Activated naive CD8-positive, alpha-beta T cell treated with anti-CD3 and anti-CD28 coated beads, Interleukin-2, amount 50 U/mL, for 24 hours (primary cell): ENCODE data around the gene EPHA10.
"Not testable (repeated sequence)": the region's sequence is repeated elsewhere in the genome, so short reads cannot be mapped to it uniquely, and the experiment has no call there.

Source experiments
- ATAC-seq: fragments of 150-1000 bp; cut with Tn5 transposase; one replicate; pipeline ENCODE4 v1.10.0; 2021
- DNase-seq: peaks from one replicate; pipeline ENCODE4 v3.0.0; 2021
- H3K27ac Mint-ChIP-seq: one replicate; pipeline ENCODE4 v1.8.0; 2021; ENCODE audit warnings: mild to moderate bottlenecking, mixed read lengths
- H3K27me3 Mint-ChIP-seq: one replicate; pipeline ENCODE4 v1.8.0; 2021; ENCODE audit warnings: mixed read lengths
- H3K36me3 Mint-ChIP-seq: one replicate; pipeline ENCODE4 v1.8.0; 2021; ENCODE audit warnings: low read depth, mixed read lengths
- H3K4me1 Mint-ChIP-seq: one replicate; pipeline ENCODE4 v1.8.0; 2021; ENCODE audit warnings: mixed read lengths
- H3K4me3 Mint-ChIP-seq: one replicate; pipeline ENCODE4 v1.8.0; 2021; ENCODE audit warnings: mild to moderate bottlenecking, moderate library complexity, mixed read lengths
- H3K9me3 Mint-ChIP-seq: one replicate; pipeline ENCODE4 v1.8.0; 2021; ENCODE audit warnings: mixed read lengths

The EPHA10 gene

GRCh38 chr1:37793773-37794371, 29.0 kb upstream of the EPHA10 start, which contains the start of gene MANEAL:
Gene MANEAL (plus strand): TSS chr1:37793847. CDS start chr1:37794183, 336 bp downstream.
- Mint-ChIP-seq H3K4me3 (peak within 1 kb of the TSS; percentile 60), H3K4me1 (peaks cover 20% of the 10 kb centered on the region), H3K36me3 (peaks cover 2% of the 10 kb centered on the region), H3K27ac (no peak within 1 kb of the TSS), H3K9me3 (no peaks in the 10 kb centered on the region), H3K27me3 (peaks cover 32% of the 10 kb centered on the region)
- peak; percentile 61 for ATAC-seq
- DNase-seq, result peak; percentile 42

DNA sequence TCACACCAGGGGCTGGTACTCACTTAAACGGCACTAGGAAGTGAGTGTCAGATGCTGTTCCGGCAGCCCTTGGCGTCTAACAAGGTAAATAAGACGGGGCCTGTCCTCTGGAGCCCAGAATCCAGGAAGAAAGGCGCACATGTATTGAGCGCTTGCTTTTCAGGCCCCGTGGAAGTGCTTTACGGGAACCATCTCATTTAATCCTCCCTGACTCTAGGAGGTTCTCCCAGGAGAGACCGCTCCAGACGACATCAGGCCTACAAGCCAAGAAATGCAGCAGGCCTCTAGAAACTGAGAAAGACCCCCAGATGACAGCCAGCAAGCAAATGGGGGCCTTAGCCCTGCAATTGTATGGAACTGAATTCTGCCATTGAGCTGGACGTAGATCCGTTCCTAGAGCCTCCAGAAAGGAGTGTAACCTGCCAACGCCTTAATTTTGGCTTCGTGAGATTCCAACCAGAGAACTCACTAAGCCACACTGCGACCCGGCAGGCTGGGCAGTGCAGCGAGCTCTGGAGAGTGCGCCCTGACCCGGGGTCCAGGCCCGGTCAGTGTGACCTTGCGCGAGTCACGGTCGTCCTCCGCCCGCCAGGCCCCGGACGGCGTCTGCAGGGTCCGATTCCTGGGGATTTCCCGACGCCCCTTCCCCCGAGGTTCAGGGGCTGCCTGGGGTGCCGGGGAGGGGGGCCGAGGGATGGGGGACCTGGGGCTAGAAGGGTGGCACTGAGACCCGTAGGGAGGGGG, 28.2 kb upstream of the EPHA10 start:
- H3K9me3 Mint-ChIP-seq, result no peaks in the 10 kb centered on the region
- H3K4me3 Mint-ChIP-seq, result peak overlapping the region; percentile 21
- ATAC-seq (no peak), DNase-seq (no peak)
- H3K4me1 Mint-ChIP-seq, result peaks cover 20% of the 10 kb centered on the region
- peaks cover 1% of the 10 kb centered on the region for H3K36me3 Mint-ChIP-seq
- H3K27ac Mint-ChIP-seq, result no peak overlapping the region
- peaks cover 39% of the 10 kb centered on the region for H3K27me3 Mint-ChIP-seq

GRCh38 chr1:37782491-37782890, 17.6 kb upstream of the EPHA10 start:
- DNase-seq (no peak), ATAC-seq (no peak)
- Mint-ChIP-seq H3K27me3 (peaks cover 22% of the 10 kb centered on the region), H3K4me3 (no peak overlapping the region), H3K4me1 (peaks cover under 1% of the 10 kb centered on the region), H3K27ac (no peak overlapping the region), H3K9me3 (no peaks in the 10 kb centered on the region), H3K36me3 (no peaks in the 10 kb centered on the region)

- no peak overlapping the region for H3K27ac Mint-ChIP-seq
- no peak overlapping the region for H3K4me3 Mint-ChIP-seq
- no peak for DNase-seq
- H3K9me3 Mint-ChIP-seq, result peaks cover 3% of the 10 kb centered on the region
- peaks cover 10% of the 10 kb centered on the region for H3K4me1 Mint-ChIP-seq
- ATAC-seq, result no peak
- no peaks in the 10 kb centered on the region for H3K36me3 Mint-ChIP-seq
- H3K27me3 Mint-ChIP-seq, result peaks cover 8% of the 10 kb centered on the region
Observed at GRCh38 chr1:37778654-37779053, 13.7 kb upstream of the EPHA10 start.

- H3K36me3 Mint-ChIP-seq, result no peaks in the 10 kb centered on the region
- H3K4me3 Mint-ChIP-seq, result no peak overlapping the region
- peaks cover 14% of the 10 kb centered on the region for H3K27me3 Mint-ChIP-seq
- no peak overlapping the region for H3K27ac Mint-ChIP-seq
- ATAC-seq, result peak; percentile 77
- peaks cover 10% of the 10 kb centered on the region for H3K4me1 Mint-ChIP-seq
- peaks cover 3% of the 10 kb centered on the region for H3K9me3 Mint-ChIP-seq
- peak; percentile 32 for DNase-seq
Observed at GRCh38 chr1:37776946-37777516, 12.1 kb upstream of the EPHA10 start.

DNA sequence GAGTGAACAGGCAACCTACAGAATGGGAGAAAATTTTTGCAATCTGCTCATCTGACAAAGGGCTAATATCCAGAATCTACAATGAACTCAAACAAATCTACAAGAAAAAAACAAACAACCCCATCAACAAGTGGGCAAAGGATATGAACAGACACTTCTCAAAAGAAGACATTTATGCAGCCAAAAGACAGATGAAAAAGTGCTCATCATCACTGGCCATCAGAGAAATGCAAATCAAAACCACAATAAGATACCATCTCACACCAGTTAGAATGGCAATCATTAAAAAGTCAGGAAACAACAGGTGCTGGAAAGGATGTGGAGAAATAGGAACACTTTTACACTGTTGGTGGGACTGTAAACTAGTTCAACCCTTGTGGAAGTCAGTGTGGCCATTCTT, 6.5 kb upstream of the EPHA10 start:
- not testable (repeated sequence) for H3K27ac Mint-ChIP-seq, H3K9me3 Mint-ChIP-seq

GRCh38 chr1:37767488-37767887, 2.6 kb upstream of the EPHA10 start:
- peaks cover 74% of the 10 kb centered on the region for H3K27me3 Mint-ChIP-seq
- ATAC-seq (no peak), DNase-seq (no peak)
- H3K9me3 Mint-ChIP-seq, result no peaks in the 10 kb centered on the region
- peaks cover 17% of the 10 kb centered on the region for H3K4me1 Mint-ChIP-seq
- no peak overlapping the region for H3K27ac Mint-ChIP-seq
- peaks cover 2% of the 10 kb centered on the region for H3K36me3 Mint-ChIP-seq
- H3K4me3 Mint-ChIP-seq, result no peak overlapping the region

More for the DNA sequence above, 6.5 kb upstream of the EPHA10 start:
- not testable (repeated sequence) for DNase-seq, H3K36me3 Mint-ChIP-seq, ATAC-seq, H3K4me1 Mint-ChIP-seq, H3K4me3 Mint-ChIP-seq
- peaks cover 47% of the 10 kb centered on the region for H3K27me3 Mint-ChIP-seq

DNA sequence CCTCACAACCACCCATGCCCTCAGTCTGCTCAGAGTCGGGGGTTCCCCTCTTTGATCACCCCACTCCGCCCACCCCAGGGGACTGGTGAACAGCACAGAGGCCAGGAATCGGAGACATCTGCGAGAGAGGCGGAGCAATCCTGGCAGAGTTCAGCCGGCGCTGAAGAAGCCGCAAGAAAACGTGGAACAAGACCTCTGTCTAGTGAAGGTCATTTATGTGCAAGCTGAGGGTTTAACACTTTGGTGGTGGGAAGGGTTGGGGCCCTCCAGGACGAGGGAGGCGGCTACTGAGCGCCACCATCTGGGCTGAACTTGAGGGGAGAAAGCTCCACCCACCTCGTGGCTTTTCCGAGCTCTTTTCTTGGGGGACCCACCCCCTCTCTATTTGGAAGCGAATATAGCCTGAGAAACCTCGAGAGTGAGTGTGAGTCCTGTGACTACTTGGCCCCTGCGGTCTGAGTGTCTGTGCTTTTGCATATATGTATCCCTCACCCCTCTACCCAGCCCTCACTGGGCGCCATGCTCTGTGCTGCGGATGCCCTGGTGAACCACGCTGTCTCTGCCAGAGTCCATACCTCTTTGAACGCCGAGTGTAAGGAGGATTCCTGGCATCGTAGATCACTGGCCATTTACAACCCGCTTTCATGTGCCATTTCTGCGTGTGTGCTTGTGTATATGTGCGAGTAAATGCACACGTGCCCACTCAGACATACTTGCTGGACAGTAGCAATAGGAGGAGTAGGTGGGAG, 1.2 kb upstream of the EPHA10 start:
- Mint-ChIP-seq H3K27me3 (peaks cover 83% of the 10 kb centered on the region), H3K4me3 (peak overlapping the region; percentile 38), H3K4me1 (peaks cover 17% of the 10 kb centered on the region), H3K27ac (no peak overlapping the region), H3K9me3 (no peaks in the 10 kb centered on the region), H3K36me3 (peaks cover 2% of the 10 kb centered on the region)
- peak; percentile 42 for DNase-seq
- ATAC-seq, result peak; percentile 87

DNA sequence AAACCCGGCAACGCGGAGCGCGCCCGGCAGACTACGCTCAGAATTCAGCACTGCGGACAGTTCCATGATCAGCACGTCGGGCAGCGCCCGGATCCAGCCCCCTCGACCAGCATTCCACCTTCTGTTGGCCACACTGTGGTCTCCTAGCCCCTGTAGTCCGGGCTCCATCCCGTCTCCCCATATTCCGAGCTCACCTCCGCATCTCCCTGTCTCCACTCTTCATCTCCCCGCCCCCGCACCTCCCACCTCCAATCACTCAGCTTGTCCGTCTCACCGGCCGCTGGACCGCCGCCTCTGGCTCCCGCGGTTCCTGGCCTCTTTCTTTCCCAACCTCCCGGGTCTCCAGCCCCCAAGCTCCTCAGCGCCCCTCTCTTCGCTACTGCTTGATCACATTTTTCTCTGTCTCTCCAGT, 500 bp downstream of the EPHA10 start:
- peaks cover 2% of the 10 kb centered on the region for H3K36me3 Mint-ChIP-seq
- no peaks in the 10 kb centered on the region for H3K9me3 Mint-ChIP-seq
- peaks cover 74% of the 10 kb centered on the region for H3K27me3 Mint-ChIP-seq
- ATAC-seq, result no peak
- H3K27ac Mint-ChIP-seq, result no peak overlapping the region
- H3K4me1 Mint-ChIP-seq, result peaks cover 17% of the 10 kb centered on the region
- DNase-seq, result peak; percentile 71
- H3K4me3 Mint-ChIP-seq, result no peak overlapping the region

GRCh38 chr1:37763791-37764413, 1.0 kb downstream of the EPHA10 start:
- Mint-ChIP-seq H3K4me3 (no peak overlapping the region), H3K27me3 (peaks cover 70% of the 10 kb centered on the region), H3K4me1 (peaks cover 17% of the 10 kb centered on the region), H3K27ac (no peak overlapping the region), H3K9me3 (no peaks in the 10 kb centered on the region), H3K36me3 (peaks cover 2% of the 10 kb centered on the region)
- ATAC-seq (no peak), DNase-seq (no peak)

DNA sequence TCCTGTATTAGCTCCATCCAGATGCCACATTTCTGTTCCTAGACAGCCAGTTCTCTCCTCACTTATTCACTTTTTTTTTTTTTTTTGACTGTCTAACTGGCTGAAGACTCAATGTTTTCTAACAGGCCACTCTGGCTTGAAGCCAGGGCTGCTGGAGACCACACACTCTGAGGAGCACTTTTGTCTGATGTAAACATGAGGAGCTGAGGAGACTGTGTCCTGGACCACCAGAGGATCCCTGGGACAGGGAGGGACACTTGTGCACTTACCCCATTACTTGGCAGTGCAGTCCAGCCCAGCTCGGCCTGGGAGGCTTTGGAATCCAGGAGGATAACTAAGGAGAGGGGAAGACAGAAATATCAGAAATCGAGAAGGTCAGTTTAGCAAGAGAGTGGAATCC, 2.4 kb downstream of the EPHA10 start:
- ATAC-seq (no peak), DNase-seq (no peak)
- no peak overlapping the region for H3K4me3 Mint-ChIP-seq
- no peaks in the 10 kb centered on the region for H3K9me3 Mint-ChIP-seq
- peaks cover 2% of the 10 kb centered on the region for H3K36me3 Mint-ChIP-seq
- H3K27ac Mint-ChIP-seq, result no peak overlapping the region
- peaks cover 59% of the 10 kb centered on the region for H3K27me3 Mint-ChIP-seq
- peaks cover 17% of the 10 kb centered on the region for H3K4me1 Mint-ChIP-seq

GRCh38 chr1:37761416-37762095, 3.4 kb downstream of the EPHA10 start:
- no peak for DNase-seq

DNA sequence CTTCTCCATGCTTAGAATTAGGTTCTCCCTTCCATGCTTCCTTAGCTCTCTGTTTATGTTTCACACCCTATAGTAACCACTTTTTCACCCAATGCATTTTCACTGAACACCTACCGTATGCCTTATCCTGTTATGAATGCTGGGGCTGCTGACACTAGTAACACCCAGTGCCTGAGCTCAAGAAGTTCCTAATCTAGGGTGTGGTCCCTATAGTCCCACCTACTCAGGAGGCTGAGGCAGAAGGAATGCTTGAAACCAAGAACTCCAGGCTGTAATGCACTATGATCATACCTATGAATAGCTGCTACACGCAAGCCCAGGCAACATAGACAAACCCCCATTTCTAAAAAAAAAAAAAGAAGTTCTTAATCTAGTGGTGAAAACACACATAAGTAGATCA, 5.5 kb downstream of the EPHA10 start:
- Mint-ChIP-seq H3K36me3 (no peaks in the 10 kb centered on the region), H3K4me1 (peaks cover 16% of the 10 kb centered on the region), H3K9me3 (no peaks in the 10 kb centered on the region), H3K27me3 (peaks cover 42% of the 10 kb centered on the region), H3K27ac (no peak overlapping the region), H3K4me3 (no peak overlapping the region)
- no peak for ATAC-seq
- DNase-seq, result no peak

More at GRCh38 chr1:37761416-37762095, 3.4 kb downstream of the EPHA10 start:
- Mint-ChIP-seq H3K36me3 (peaks cover 2% of the 10 kb centered on the region), H3K27ac (no peak overlapping the region), H3K27me3 (peaks cover 51% of the 10 kb centered on the region), H3K9me3 (no peaks in the 10 kb centered on the region), H3K4me3 (no peak overlapping the region), H3K4me1 (peaks cover 16% of the 10 kb centered on the region)
- no peak for ATAC-seq
